Prostate gland (tissue), 2 donors: ENCODE data around the gene INHBC.
"Not testable (repeated sequence)": the region's sequence is repeated elsewhere in the genome, so short reads cannot be mapped to it uniquely, and the experiment has no call there.

Experiments
- POLR2A ChIP-seq: fragments of 450-650 bp; IDR thresholded peaks from one replicate; pipeline ENCODE4 v1.6.1; 2016; ENCODE audit warnings: antibody characterized with exemption, mild to moderate bottlenecking
- POLR2AphosphoS5 ChIP-seq: sonication (generic); formaldehyde crosslinking; IDR thresholded peaks from one replicate; pipeline ENCODE4 v1.6.1; 2017; ENCODE audit warnings: antibody characterized with exemption
- TF ChIP-seq, protein P1 (sequence below), 4 experiments: fragments of 200-600 bp in 2 of 4; fragments of 450-650 bp in 2 of 4; sonication (generic) in 2 of 4; IDR thresholded peaks; 1 replicate in 3 of 4; 2 replicates in 1 of 4; pipeline ENCODE4 v1.5.1; 2016 to 2019; ENCODE audit warnings: antibody characterized with exemption in 4 of 4, mild to moderate bottlenecking in 2 of 4, moderate library complexity in 2 of 4

DNA sequence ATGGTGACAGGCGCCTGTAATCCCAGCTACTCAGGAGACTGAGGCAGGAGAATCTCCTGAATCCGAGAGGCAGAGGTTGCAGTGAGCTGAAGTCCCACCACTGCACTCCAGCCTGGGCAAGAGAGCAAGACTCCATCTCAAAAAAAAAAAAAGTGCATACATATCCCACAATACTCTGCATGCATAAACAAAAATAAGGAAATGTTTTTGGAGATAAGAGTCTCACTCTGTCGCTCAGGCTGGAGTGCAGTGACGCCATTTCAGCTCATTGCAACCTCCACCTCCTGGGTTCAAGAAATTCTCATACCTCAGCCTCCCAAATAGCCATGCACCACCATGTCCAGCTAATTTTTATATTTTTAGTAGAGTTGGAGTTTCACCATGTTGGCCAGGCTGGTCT lies 32.4 kb upstream of the INHBC start:
- TF ChIP-seq, protein P1, sequence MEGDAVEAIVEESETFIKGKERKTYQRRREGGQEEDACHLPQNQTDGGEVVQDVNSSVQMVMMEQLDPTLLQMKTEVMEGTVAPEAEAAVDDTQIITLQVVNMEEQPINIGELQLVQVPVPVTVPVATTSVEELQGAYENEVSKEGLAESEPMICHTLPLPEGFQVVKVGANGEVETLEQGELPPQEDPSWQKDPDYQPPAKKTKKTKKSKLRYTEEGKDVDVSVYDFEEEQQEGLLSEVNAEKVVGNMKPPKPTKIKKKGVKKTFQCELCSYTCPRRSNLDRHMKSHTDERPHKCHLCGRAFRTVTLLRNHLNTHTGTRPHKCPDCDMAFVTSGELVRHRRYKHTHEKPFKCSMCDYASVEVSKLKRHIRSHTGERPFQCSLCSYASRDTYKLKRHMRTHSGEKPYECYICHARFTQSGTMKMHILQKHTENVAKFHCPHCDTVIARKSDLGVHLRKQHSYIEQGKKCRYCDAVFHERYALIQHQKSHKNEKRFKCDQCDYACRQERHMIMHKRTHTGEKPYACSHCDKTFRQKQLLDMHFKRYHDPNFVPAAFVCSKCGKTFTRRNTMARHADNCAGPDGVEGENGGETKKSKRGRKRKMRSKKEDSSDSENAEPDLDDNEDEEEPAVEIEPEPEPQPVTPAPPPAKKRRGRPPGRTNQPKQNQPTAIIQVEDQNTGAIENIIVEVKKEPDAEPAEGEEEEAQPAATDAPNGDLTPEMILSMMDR (IDR thresholded peaks at IDR 0.05) = not testable (repeated sequence)
- not testable (repeated sequence) for TF ChIP-seq POLR2AphosphoS5, POLR2A
